Subcutaneous abdominal adipose tissue (tissue), 5 donors: ENCODE results near the gene BACH1.

Source experiments
- H3K27ac ChIP-seq: one replicate; pipeline ENCODE4 v1.7.0; 2013; ENCODE audit warnings: low read depth, mild to moderate bottlenecking, inconsistent platforms, low read length, moderate library complexity
- H3K27me3 ChIP-seq, 5 donors: one replicate each; pipeline ENCODE4 v1.7.0; 2013; ENCODE audit warnings: low read length in 5 of 5, inconsistent platforms in 1 of 5; ENCODE audit not compliant: control insufficient read depth in 5 of 5, insufficient read depth in 4 of 5
- H3K36me3 ChIP-seq, 5 donors: one replicate each; pipeline ENCODE4 v1.7.0; 2013; ENCODE audit warnings: low read length in 5 of 5; ENCODE audit not compliant: control insufficient read depth in 5 of 5, insufficient read depth in 5 of 5
- H3K4me1 ChIP-seq, 5 donors: one replicate each; pipeline ENCODE4 v1.7.0; 2013; ENCODE audit warnings: low read length in 5 of 5, mild to moderate bottlenecking in 3 of 5, moderate library complexity in 1 of 5; ENCODE audit not compliant: control insufficient read depth in 5 of 5, insufficient read depth in 5 of 5
- H3K4me3 ChIP-seq, 5 donors: one replicate each; pipeline ENCODE4 v1.7.0; 2013; ENCODE audit warnings: low read length in 5 of 5, low read depth in 1 of 5
- H3K9ac ChIP-seq, 5 donors: one replicate each; pipeline ENCODE4 v1.7.0; 2013; ENCODE audit warnings: low read length in 5 of 5, mild to moderate bottlenecking in 4 of 5, moderate library complexity in 3 of 5
- H3K9me3 ChIP-seq, 5 donors: one replicate each; pipeline ENCODE4 v1.7.0; 2013; ENCODE audit warnings: low read length in 5 of 5; ENCODE audit not compliant: control insufficient read depth in 5 of 5
- donor health status: healthy.
- donor health status: healthy.
- donor health status: healthy.
- donor health status: healthy.
- donor health status: healthy.

The BACH1 gene

DNA sequence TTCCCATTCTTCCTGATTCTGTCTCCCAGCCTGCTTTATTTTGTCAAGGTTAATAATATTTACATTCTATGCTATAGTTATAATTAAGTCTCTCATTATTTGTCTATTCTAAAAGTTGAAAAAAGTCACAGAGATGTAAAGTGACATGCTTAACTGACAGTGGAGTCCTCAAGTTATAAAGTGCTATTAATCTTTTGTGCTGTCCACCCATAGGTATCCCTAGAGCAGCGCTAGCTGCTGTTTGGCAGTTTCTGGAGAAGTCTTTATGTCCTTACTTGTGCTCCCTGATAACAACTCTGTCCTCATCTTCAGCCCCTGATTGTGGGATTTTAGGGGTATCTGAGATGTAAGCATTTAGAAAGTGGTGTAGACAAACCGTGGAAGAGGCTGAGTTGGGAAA, 13.1 kb downstream of the BACH1 start:
- no peaks in the 10 kb centered on the region for H3K36me3 ChIP-seq
- H3K27ac ChIP-seq: no peak overlapping the region
- H3K4me1 ChIP-seq: peaks cover 0 to 24% (median 9%) of the 10 kb centered on the region in 5 donors
- no peak overlapping the region for H3K4me3 ChIP-seq
- H3K9ac ChIP-seq: no peak overlapping the region
- no peaks in the 10 kb centered on the region for H3K27me3 ChIP-seq
- H3K9me3 ChIP-seq: no peaks in the 10 kb centered on the region

DNA sequence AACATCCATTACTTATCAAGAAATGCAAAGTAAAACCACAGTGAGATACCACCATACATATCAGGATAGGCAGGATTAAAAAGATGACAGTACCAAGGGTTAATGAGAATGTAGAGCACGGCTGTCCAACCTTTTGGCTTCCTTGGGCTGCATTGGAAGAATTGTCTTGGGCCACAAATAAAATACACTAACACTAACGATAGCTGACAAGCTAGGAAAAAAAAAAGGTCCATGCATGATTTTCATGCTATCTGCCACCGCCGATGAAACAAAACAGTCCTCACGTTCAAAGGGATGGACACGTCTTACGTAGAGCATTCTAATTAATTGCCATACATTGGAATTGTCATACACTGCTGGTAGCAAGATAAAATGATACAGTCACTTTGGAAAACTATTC, 14.3 kb downstream of the BACH1 start:
- Histone ChIP-seq H3K9me3 (no peaks in the 10 kb centered on the region), H3K9ac (no peak overlapping the region), H3K27ac (no peak overlapping the region), H3K4me3 (no peak overlapping the region), H3K36me3 (no peaks in the 10 kb centered on the region), H3K4me1 (peaks cover 0 to 20% (median 4%) of the 10 kb centered on the region in 5 donors), H3K27me3 (no peaks in the 10 kb centered on the region)

DNA sequence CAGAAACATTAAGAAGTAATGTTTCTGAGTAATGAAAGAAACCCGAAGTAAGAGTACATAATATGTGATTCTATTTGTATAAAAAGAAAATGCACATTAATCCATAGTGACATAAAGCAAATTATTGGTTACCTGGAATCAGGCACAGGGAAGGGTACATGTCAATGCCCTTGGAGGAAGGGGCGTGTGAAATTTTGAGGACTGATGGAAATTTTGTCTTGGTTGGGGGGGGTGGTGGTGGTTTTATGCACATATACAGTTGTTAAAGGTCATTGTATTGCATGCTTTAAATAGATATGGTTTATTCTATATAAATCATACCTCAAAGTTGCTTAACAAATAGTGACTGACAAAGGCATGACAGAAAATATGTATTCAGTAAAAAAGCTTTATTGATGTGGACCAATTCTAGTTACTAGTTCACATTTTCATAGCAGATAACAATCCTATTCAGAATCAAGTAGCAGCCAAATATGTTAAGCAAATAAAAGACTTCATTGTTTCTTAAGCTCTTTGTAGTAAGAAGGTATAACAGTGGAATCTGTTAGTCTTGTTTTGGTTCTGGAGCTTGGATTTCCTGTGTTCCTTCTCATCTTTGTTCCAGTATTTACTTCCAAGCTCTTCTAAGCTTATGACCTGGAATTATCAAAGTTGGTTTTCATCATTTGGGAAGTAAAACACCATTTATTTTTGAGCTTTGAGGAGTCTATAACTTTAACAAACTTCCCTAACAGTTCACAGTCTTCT, 15.1 kb downstream of the BACH1 start:
- Histone ChIP-seq H3K4me3 (no peak overlapping the region), H3K9me3 (no peaks in the 10 kb centered on the region), H3K9ac (no peak overlapping the region), H3K4me1 (peaks cover 0 to 22% (median 4%) of the 10 kb centered on the region in 5 donors), H3K36me3 (no peaks in the 10 kb centered on the region), H3K27me3 (no peaks in the 10 kb centered on the region), H3K27ac (no peak overlapping the region)

DNA sequence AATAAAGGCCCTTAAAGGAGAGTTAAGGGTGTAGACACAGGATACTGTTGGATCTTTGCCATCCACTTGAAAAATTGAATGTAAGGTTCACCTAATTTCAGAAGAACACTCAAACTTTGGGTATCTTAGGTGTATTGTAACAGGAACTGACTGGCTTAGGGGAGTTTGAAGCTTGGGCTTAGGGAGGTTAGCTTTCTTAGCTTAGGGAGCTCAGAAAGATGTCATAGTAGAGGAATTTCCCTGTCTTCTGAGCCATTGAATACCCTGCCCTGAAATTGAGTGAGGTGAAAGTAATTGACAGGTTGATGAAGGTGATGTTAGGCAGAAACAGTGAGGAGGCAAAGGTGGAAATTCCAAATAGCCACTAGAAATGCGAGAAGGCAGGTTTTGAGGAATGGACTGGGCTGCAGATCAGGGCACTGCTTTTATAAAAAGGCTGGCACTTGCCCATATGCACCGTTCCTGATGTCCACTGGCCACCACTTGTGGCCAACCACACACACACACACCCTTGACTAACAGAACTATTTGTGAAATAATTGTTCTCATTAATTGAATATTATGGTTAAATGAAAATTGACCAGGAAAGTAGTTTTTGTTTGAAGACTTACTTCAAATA, 16.5 kb downstream of the BACH1 start:
- Histone ChIP-seq H3K27ac (no peak overlapping the region), H3K36me3 (no peaks in the 10 kb centered on the region), H3K4me3 (no peak overlapping the region), H3K9ac (no peak overlapping the region), H3K4me1 (peaks cover 0 to 29% (median 6%) of the 10 kb centered on the region in 5 donors), H3K9me3 (no peaks in the 10 kb centered on the region), H3K27me3 (no peaks in the 10 kb centered on the region)

DNA sequence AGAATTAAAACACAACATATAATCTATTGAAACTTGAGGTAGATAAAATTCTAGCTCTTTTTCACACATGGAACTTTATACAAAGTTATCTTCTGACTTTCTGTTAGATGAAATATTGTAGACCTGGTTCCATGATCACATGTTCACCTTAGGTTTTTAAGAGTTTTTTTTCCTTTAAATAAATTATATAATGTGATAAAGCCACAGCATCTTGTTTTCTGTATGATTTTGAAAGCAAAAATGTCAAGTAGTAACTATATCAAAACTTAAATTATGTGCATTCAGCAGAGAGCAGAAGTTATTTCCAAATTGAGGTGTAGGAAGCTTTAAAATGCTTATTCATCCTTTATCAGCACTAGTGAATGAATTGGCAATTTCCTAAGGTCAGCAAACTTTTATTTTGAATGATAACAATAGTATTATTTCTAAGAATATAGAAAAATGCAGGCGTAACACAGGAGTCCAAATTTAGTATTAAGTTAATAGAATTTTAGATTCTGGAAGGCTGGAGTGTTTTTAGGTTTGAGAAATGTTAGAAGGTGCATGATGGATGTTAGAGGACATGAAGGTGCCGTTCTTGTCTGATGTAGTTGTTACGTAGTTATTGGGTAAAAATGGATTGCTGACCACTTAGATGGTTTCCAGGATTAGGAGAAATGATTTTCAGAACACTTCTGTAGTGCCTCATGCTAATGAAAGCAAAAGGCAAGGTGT, 17.5 kb downstream of the BACH1 start:
- Histone ChIP-seq H3K9ac (no peak overlapping the region), H3K27ac (no peak overlapping the region), H3K36me3 (peaks cover 0 to 1% (median 1%) of the 10 kb centered on the region in 5 donors), H3K9me3 (no peaks in the 10 kb centered on the region), H3K4me1 (peaks cover 0 to 29% (median 6%) of the 10 kb centered on the region in 5 donors), H3K4me3 (no peak overlapping the region), H3K27me3 (no peaks in the 10 kb centered on the region)

DNA sequence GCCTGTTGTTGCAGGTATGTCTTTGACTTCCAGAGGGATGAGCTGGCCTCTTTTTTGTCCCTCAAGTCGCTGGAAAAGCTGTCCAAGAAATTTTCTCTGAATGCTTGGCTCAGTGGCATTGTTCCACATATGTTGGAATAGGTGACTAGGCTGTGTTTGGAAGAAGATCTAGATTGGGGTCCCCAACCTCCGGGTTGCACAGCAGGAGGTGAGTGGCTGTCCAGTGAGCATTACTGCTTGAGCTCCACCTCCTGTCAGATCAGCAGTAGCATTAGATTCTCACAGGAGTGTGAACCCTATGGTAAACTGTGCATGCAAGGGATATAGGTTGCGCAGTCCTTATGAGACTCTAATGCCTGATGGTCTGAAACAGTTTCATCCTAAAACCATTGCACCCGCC, 18.1 kb downstream of the BACH1 start:
- H3K27ac ChIP-seq: no peak overlapping the region
- peaks cover 4 to 8% (median 6%) of the 10 kb centered on the region in 5 donors for H3K36me3 ChIP-seq
- H3K9ac ChIP-seq: no peak overlapping the region
- H3K9me3 ChIP-seq: no peaks in the 10 kb centered on the region
- H3K27me3 ChIP-seq: no peaks in the 10 kb centered on the region
- H3K4me3 ChIP-seq: no peak overlapping the region
- H3K4me1 ChIP-seq: peaks cover 0 to 29% (median 6%) of the 10 kb centered on the region in 5 donors

DNA sequence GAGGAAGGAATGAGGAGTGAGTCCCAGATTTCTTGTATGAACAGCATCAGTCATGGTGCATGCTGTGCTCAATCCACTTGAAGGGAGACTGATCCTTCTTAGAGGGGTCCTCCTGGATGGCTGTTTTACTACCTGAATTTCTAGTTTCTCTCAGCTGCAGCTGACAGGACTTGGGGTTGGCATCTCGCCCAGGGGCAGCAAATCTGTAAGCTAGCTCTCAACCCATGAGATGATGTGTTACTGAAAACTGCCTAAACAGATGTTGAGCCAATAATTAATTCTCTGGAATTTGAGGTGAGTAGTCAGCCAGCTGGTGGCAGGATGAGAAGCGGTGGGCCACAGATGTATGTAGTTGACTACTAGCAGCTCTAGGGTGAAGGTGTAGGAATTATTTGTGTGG, 19.6 kb downstream of the BACH1 start:
- Histone ChIP-seq H3K27me3 (no peaks in the 10 kb centered on the region), H3K9ac (no peak overlapping the region), H3K36me3 (peaks cover 4 to 18% (median 11%) of the 10 kb centered on the region in 5 donors), H3K4me3 (no peak overlapping the region), H3K27ac (no peak overlapping the region), H3K4me1 (peaks cover 0 to 30% (median 6%) of the 10 kb centered on the region in 5 donors), H3K9me3 (no peaks in the 10 kb centered on the region)

DNA sequence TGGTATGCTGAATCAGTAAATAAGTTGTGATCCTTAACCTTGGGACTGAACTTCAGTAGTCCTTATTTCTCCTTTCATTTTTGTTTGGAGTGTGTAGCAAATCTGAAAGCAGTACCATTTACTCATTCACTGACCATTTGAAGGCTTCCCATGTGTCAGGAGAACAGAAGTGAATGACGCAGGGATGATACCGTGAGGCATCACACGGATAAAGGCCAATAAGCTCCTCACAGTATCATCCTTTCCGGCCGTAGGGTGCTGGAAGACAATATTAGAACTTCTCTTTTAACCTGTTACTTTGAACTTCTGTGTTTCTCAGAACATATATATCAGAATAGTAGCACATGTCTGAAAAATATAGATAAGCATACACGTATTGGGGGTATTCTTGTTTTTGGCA, 21.3 kb downstream of the BACH1 start:
- no peak overlapping the region for H3K27ac ChIP-seq
- peaks cover 0 to 20% (median 4%) of the 10 kb centered on the region in 5 donors for H3K4me1 ChIP-seq
- no peak overlapping the region for H3K9ac ChIP-seq

DNA sequence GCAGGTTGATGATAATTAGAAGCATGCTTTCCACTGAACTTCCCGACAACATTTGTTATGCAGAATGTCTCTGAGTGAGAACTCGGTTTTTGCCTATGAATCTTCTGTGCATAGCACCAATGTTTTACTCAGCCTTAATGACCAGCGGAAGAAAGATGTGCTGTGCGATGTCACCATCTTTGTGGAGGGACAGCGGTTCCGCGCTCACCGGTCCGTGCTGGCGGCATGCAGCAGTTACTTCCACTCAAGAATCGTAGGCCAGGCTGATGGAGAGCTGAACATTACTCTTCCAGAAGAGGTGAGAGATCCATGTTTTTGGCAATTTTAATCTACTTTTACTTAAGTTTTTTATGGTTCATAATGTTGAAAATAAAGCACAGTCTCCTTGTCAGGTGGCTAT, 22.5 kb downstream of the BACH1 start:
- no peaks in the 10 kb centered on the region for H3K27me3 ChIP-seq
- no peak overlapping the region for H3K27ac ChIP-seq
- H3K36me3 ChIP-seq: peaks cover 8 to 21% (median 17%) of the 10 kb centered on the region in 5 donors
- H3K4me3 ChIP-seq: no peak overlapping the region
- H3K9me3 ChIP-seq: no peaks in the 10 kb centered on the region
- H3K9ac ChIP-seq: no peak overlapping the region
- peaks cover 0 to 19% (median 4%) of the 10 kb centered on the region in 5 donors for H3K4me1 ChIP-seq

More for the DNA sequence above, 21.3 kb downstream of the BACH1 start:
- H3K27me3 ChIP-seq: no peaks in the 10 kb centered on the region
- H3K4me3 ChIP-seq: no peak overlapping the region
- peaks cover 4 to 21% (median 14%) of the 10 kb centered on the region in 5 donors for H3K36me3 ChIP-seq
- no peaks in the 10 kb centered on the region for H3K9me3 ChIP-seq
